GM19043 (cell line): ENCODE data around the gene FAAH2.
A peak's percentile ranks its signal among the peaks of the same experiment; 100 is the strongest.
"Not testable (repeated sequence)": the region's sequence is repeated elsewhere in the genome, so short reads cannot be mapped to it uniquely, and the experiment has no call there.

Source experiments
- ATAC-seq: cut with Tn5 transposase; IDR thresholded peaks from one replicate; pipeline ENCODE4 v1.9.1; 2021; ENCODE audit warnings: low read depth; ENCODE audit not compliant: unreplicated experiment

The FAAH2 gene

DNA sequence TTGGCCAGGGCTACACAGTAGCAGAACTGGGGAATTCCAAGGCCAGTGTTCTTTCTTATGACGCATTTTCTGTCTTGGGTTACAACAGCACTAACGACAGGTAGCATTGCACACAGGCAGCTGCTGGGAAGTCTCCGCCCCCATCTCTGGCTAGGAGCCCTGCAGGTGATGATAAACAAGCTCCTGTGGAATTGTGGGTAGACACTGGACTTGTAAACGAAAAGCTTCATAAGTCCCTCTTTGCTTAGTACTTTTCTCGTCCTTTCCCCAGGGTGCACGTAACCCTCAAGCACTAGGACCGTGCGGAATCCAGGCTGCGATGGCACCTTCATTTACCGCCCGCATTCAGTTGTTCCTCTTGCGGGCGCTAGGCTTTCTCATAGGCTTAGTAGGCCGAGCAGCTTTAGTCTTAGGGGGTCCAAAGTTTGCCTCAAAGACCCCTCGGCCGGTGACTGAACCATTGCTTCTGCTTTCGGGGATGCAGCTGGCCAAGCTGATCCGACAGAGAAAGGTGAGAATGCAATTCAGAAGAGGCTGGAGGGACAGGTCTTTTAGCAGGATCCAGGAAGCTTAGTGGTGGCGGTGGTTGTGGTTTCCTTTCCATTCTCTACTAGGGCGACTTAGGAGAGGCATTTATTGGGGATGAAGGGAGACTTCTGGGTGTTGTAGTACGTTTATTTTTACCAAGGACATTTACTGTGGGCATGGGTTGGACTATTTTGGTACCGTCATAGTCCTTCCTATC lies at the start of gene FAAH2:
FAAH2 (plus strand) TSS at position 200 of the 745 bp plus-strand sequence; CDS start at position 320, 120 bp downstream.
- ATAC-seq = peak; percentile 82

- ATAC-seq = no peak
These were observed 44.5 kb upstream of the FAAH2 start for GRCh38 chrX:57241967-57242366.

- ATAC-seq = no peak
These were observed 34.5 kb upstream of the FAAH2 start for GRCh38 chrX:57251965-57252364.

DNA sequence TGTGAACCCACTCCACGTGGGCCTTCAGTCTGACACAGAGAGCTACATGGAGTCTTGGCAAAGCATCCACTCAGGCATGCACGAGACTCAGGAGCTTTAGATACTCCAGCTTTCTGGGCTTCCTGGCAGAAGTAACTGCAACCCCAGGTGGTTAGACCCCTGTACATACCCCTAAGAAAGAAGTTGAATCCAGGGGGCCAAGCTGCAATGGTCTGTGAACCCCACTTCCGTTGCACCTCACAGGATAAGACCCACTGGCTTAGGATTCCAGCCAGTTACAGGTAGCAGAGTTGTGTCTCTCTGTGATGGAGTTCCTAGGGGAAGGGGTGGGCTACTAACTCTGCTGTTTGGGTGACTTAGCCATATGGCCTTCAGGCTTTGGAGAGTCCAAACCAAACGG lies 21.4 kb upstream of the FAAH2 start:
- no peak for ATAC-seq

DNA sequence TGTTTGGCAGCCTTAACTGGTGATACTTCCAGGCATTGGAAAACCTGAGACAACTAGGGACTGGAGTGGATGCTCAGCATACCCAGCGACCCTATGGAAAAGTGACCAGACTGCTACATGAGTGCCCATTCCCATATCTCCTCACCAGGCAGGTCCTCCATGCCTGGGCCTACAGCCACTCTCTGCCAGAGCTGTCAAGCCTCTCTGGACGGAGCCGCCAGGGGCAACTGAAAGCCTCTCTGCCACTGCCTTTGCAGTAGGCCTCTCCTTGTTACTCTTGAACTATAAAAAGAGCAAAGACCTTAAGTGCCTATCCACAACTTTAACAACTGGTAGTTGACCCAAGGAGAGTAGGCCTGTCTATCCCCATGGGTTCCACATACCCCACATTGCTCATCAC lies 20.2 kb upstream of the FAAH2 start:
- no peak for ATAC-seq

- ATAC-seq = no peak
These were observed 19.6 kb upstream of the FAAH2 start for GRCh38 chrX:57266871-57267270.

DNA sequence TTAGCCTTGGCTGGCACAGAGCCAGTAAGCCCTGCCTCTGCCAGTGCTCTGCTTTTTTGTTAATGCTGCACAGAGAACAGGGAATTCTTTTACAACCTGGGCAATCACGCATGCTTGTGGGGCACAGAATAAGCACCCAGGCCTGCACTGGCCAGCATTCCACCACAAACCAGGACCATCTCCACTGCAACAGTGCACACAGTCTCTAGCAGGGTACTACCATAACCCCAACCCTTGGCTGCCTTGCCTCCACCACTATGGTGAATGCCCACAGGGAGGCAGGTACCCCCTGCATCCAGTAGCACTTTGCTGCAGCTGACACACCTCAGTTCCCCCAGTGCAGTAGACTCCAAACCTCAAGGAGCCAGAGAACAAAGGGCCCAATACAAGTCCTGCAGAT lies 19.2 kb upstream of the FAAH2 start:
- no peak for ATAC-seq

DNA sequence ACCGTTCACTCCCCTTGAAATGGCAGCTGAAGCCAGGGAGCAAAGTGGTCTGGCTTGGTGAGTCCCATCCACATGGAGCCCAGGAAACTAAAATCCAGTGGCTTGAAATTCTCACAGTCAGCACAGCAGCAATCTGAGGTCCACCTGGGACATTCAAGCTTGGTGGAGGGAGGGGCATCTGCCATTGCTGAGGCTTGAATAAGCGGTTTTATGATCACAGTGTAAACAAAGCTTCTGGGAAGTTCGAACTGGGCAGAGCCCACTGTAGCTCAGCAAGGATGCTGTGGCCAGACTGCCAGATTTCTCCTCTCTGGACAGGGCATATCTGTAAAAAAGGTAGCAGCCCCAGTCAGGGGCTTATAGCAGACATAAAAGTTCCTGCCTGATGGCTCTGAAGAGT lies 15.5 kb upstream of the FAAH2 start:
- no peak for ATAC-seq

GRCh38 chrX:57282568-57282967 lies 3.9 kb upstream of the FAAH2 start:
- no peak for ATAC-seq

DNA sequence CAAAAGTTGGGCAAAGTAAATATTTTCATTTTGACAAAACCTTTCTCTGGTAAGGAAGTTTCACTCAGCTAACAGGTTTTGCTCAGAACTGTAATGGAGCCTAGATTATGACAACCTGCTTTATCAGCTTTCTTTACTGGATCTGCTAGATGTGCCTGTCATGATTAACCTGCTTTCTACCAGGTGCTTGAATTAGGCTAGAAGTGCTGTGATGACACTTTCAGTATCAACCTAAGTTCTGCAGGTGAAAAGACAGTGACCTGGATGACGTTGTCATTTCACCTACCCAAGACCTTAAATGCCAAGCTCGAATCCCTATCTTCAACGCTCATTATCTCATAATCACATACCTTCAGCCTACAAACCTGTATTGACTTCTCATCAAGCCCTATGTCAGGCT lies 1.5 kb upstream of the FAAH2 start:
- ATAC-seq = no peak

DNA sequence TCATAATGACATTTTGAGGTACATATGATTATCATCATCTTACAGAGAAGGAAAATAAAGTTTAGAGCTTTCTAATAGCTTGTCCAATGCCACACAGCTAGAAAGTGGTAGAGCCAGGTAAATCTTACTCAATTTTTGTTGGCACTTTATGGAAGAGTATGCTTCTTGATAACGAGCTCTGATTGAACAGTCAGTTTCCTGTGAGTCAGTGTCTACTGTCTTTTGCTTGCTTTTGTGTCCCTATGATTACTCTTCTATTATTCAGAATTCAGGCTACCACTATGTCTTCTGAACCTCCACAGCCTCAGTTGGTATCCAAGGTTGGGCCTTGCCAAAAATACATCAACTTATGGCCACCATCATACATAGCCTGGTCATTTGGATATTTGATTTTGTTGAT lies 2.6 kb downstream of the FAAH2 start:
- no peak for ATAC-seq

DNA sequence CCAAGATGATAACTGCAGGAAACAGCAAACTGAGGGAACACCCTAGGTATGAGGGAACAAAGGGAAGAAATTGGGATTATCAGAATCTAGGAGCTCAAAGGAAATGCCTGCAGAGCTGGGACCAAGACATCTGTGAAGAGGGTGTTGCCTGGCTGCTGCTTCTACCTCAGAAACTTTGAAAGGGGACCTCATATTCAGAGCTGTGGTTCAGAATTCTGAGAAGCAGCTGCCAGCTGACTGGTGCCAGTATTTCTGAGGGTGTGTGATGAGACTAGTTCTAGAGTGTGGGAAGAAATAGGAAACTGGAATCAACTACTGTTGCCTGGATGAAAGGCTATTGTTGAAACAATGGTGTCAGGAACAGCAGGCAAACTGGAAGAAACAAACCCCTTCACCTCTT lies 8.5 kb downstream of the FAAH2 start:
- ATAC-seq = no peak

DNA sequence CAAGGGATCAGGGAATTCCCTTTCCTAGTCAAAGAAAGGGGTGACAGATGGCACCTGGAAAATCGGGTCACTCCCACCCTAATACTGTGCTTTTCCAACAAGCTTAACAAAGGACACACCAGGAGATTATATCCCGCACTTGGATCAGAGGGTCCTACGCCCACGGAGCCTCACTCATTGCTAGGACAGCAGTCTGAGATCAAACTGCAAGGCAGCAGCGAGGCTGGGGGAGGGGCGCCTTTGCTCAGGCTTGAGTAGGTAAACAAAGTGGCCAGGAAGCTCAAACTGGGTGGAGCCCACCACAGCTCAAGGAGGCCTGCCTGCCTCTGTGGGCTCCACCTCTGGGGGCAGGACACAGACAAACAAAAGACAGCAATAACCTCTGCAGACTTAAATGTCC lies 9.2 kb downstream of the FAAH2 start:
- ATAC-seq = not testable (repeated sequence)

DNA sequence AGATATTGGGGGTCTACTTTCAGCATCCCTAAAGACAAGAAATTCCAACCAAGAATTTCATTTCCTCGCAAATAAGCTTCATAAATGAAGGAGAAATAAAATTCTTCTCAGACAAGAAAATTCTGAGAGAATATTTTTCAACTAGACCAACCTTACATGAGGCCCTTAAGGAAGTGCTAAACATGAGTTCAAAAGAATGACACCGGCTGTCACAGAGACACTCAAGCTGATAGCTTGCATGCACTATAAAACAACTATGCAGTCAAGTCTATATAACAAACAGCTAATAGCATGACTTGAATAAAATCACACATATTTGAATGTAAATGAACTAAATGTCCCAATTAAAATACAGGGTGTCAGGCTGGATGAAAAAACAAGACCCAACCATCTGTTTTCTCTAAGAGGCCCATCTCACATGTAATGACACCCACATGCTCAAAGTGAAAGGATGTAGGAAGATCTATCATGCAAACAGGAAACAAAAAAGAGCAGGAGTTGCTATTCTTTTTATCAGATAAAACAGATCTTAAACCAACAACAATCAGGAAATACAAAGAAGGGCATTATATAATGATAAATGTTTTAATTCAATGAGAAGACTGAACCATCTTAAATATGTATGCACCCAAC lies 27.2 kb downstream of the FAAH2 start:
- ATAC-seq = no peak

- no peak for ATAC-seq
These were observed 42.5 kb downstream of the FAAH2 start for GRCh38 chrX:57329008-57329407.

GRCh38 chrX:57335790-57336189 lies 49.3 kb downstream of the FAAH2 start:
- ATAC-seq = not testable (repeated sequence)

GRCh38 chrX:57353472-57354132 lies 67.1 kb downstream of the FAAH2 start:
- ATAC-seq = no peak

DNA sequence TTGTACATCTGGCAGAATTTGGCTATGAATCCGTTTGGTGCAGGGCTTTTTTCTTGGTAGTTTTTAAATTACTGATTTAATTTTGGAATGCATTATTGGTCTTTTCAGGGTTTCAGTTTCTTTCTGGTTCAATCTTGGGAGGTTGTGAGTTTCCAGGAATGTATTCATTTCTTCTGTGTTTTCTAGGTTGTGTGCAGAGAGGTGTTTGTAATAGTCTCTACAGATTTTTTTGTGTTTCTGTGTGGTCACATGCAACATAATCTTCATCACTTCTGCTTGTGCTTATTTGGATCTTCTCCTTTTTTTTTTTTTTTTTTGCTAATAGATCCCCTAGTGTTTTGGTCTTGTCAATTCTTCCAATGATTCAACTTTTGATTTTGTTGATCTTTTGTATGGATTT lies 77.6 kb downstream of the FAAH2 start:
- no peak for ATAC-seq

DNA sequence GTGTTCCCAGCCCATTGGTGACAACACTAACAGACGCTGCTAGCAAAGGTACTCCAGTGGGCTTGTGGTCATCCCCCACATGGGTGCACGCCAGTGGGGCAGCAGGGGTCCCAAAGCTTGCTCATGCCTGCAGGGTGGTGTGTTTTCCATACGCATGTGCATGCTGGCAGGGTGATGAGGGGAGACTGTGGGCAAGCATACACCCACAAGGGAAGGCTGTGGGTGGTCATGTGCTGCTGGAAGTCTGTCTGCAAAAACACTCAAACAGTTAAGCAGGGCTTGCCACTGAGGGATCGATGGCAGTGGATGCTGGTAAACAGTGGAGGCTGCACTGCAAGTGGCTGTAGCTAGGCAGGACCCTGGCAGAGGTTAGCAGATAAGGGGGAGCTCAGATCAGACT lies 79.9 kb downstream of the FAAH2 start:
- no peak for ATAC-seq

DNA sequence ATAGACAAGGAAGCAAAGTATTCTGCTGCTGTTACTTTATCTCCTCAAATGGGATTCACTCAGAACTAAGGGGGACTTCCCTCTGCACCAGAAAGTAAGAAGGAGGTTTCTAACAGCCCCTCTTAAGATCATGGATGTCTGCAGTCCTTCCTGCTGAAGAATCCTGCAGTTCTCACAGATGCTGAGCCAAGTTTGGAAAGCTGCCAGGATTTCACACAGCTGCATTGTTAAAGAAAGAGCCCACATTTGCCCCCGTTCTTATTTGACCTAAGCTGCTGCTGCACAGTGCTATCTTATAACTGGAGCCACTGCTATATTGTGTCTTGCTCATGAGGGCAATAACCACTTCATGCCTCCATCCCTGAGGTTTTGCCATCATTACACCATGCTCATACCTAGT lies 81.1 kb downstream of the FAAH2 start:
- ATAC-seq = no peak

GRCh38 chrX:57368158-57368557 lies 81.7 kb downstream of the FAAH2 start:
- no peak for ATAC-seq

GRCh38 chrX:57379296-57379695 lies 92.8 kb downstream of the FAAH2 start:
- ATAC-seq = no peak
